DOHH2 (cell line): ENCODE results near the gene TBKBP1.
A peak's percentile ranks its signal among the peaks of the same experiment; 100 is the strongest.

Experiments used
- H3F3A ChIP-seq: fragments of 200-600 bp; sonication (generic), shearing (Covaris generic); 2 replicates; pipeline ENCODE4 v1.6.0; 2016; ENCODE audit warnings: antibody characterized with exemption, mild to moderate bottlenecking; ENCODE audit not compliant: control insufficient read depth, insufficient read depth
- H3K27ac ChIP-seq: fragments of 200-600 bp; sonication (generic); 2 replicates; pipeline ENCODE4 v1.5.1; 2014; ENCODE audit warnings: low read depth, mild to moderate bottlenecking, low read length, moderate library complexity
- H3K27me3 ChIP-seq: fragments of 200-600 bp; sonication (generic); 2 replicates; pipeline ENCODE4 v1.6.1; 2014; ENCODE audit warnings: mild to moderate bottlenecking, low read length, mixed read lengths; ENCODE audit not compliant: control insufficient read depth
- H3K36me3 ChIP-seq: fragments of 200-600 bp; sonication (generic); 2 replicates; pipeline ENCODE4 v1.6.1; 2014; ENCODE audit warnings: mild to moderate bottlenecking, low read length, moderate library complexity, mixed read lengths; ENCODE audit not compliant: control insufficient read depth
- H3K4me1 ChIP-seq: fragments of 200-600 bp; sonication (generic); 2 replicates; pipeline ENCODE4 v1.6.1; 2014; ENCODE audit warnings: mild to moderate bottlenecking, low read length, mixed read lengths; ENCODE audit not compliant: control insufficient read depth
- H3K4me2 ChIP-seq: fragments of 200-600 bp; sonication (generic); 2 replicates; pipeline ENCODE4 v1.6.0; 2014; ENCODE audit warnings: mild to moderate bottlenecking, low read length, moderate library complexity
- H3K4me3 ChIP-seq: fragments of 200-600 bp; sonication (generic); 2 replicates; pipeline ENCODE4 v1.5.1; 2014; ENCODE audit warnings: mild to moderate bottlenecking, low read length, mixed read lengths
- H3K79me2 ChIP-seq: fragments of 200-600 bp; sonication (generic); 2 replicates; pipeline ENCODE4 v1.6.1; 2014; ENCODE audit warnings: mild to moderate bottlenecking, low read length, mixed read lengths; ENCODE audit not compliant: control insufficient read depth
- H3K9me2 ChIP-seq: fragments of 200-600 bp; sonication (generic); replicated peaks from 2 replicates; pipeline ENCODE4 v1.6.1; 2014; ENCODE audit warnings: mild to moderate bottlenecking, low read length, mixed read lengths; ENCODE audit not compliant: control insufficient read depth
- H3K9me3 ChIP-seq: fragments of 200-600 bp; sonication (generic); 2 replicates; pipeline ENCODE4 v1.6.1; 2014; ENCODE audit warnings: antibody characterized with exemption, low read length, mixed read lengths; ENCODE audit not compliant: control insufficient read depth, insufficient read depth
- H4K20me1 ChIP-seq: fragments of 200-600 bp; sonication (generic); 2 replicates; pipeline ENCODE4 v1.6.0; 2014; ENCODE audit warnings: low read depth, mild to moderate bottlenecking, antibody characterized with exemption, low read length, moderate library complexity; ENCODE audit not compliant: control insufficient read depth, insufficient read depth
- EZH2phosphoT487 ChIP-seq: fragments of 200-600 bp; sonication (generic); IDR thresholded peaks from 2 replicates; pipeline ENCODE4 v1.6.1; 2017; ENCODE audit warnings: borderline replicate concordance, mild to moderate bottlenecking, antibody characterized with exemption, low read length, moderate library complexity, mixed read lengths
- TF ChIP-seq, protein P1 (sequence below): fragments of 200-600 bp; sonication (generic); IDR thresholded peaks from one replicate; pipeline ENCODE4 v1.5.1; 2014; ENCODE audit warnings: antibody characterized with exemption, mild to moderate bottlenecking, low read depth, low read length; ENCODE audit not compliant: poor library complexity, severe bottlenecking

TBKBP1 gene

DNA sequence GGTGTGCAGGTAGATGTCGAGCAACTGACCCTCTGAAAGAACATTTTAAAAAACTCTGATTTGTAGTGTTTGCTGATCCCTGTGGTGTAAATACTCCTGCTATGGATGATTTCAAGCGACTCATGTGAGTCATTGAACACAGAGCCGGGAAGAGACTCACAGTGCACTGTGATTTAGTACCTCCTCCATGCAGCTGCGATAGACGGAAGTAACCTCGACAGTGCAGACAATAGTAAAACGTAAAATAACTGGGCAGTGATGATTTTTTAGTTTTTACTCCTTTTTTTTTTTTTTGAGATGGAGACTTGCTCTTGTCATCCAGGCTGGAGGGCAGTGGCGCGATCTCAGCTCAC is 47.8 kb downstream of the TBKBP1 start:
- H3F3A ChIP-seq, result no peaks in the 10 kb centered on the region
- H3K4me1 ChIP-seq, result no peaks in the 10 kb centered on the region
- TF ChIP-seq, protein P1, sequence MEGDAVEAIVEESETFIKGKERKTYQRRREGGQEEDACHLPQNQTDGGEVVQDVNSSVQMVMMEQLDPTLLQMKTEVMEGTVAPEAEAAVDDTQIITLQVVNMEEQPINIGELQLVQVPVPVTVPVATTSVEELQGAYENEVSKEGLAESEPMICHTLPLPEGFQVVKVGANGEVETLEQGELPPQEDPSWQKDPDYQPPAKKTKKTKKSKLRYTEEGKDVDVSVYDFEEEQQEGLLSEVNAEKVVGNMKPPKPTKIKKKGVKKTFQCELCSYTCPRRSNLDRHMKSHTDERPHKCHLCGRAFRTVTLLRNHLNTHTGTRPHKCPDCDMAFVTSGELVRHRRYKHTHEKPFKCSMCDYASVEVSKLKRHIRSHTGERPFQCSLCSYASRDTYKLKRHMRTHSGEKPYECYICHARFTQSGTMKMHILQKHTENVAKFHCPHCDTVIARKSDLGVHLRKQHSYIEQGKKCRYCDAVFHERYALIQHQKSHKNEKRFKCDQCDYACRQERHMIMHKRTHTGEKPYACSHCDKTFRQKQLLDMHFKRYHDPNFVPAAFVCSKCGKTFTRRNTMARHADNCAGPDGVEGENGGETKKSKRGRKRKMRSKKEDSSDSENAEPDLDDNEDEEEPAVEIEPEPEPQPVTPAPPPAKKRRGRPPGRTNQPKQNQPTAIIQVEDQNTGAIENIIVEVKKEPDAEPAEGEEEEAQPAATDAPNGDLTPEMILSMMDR, result no peak
- TF ChIP-seq EZH2phosphoT487, result no peak
- no peaks in the 10 kb centered on the region for H3K9me2 ChIP-seq
- H3K4me2 ChIP-seq, result no peak overlapping the region
- H4K20me1 ChIP-seq, result no peaks in the 10 kb centered on the region
- peaks cover 39% of the 10 kb centered on the region for H3K27me3 ChIP-seq
- no peak overlapping the region for H3K4me3 ChIP-seq
- H3K36me3 ChIP-seq, result no peaks in the 10 kb centered on the region
- no peak overlapping the region for H3K27ac ChIP-seq
- H3K79me2 ChIP-seq, result no peaks in the 10 kb centered on the region
- H3K9me3 ChIP-seq, result no peaks in the 10 kb centered on the region

DNA sequence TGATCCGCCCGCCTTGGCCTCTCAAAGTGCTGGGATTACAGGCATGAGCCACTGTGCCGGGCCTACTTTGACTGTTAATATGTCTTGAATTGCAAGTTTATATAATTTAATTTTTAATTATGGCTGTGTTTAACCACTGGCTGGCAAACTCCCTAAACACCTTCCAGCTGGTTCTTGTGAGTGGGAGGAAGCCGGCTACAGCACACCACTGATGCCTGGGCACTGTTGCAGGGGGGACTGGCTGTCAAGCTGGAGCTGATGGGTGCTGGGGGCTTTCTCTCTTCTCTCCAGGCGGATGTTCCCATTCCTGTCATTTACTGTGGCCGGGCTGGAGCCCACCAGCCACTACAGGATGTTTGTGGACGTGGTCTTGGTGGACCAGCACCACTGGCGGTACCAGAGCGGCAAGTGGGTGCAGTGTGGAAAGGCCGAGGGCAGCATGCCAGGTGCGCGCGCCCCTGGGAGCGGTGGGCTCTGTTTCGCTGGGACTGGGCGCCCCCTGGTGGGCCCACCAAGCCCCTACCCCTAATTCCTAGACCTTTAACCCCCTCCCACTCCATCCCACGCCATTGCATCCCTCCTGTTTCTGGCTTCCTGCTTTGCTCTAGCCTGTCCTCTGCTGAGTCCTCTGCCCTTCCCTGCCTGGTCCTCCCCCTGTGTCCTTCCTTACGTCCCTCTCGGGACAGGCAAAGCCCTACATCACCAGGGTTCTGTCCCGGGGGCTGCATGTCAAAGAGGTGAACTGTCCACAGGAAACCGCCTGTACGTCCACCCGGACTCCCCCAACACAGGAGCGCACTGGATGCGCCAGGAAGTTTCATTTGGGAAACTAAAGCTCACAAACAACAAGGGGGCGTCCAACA is 48.6 kb downstream of the TBKBP1 start:
- Histone ChIP-seq H4K20me1 (no peaks in the 10 kb centered on the region), H3F3A (no peaks in the 10 kb centered on the region), H3K27ac (no peak overlapping the region), H3K36me3 (no peaks in the 10 kb centered on the region), H3K4me3 (no peak overlapping the region), H3K9me3 (no peaks in the 10 kb centered on the region), H3K9me2 (no peaks in the 10 kb centered on the region), H3K27me3 (peaks cover 39% of the 10 kb centered on the region), H3K4me2 (no peak overlapping the region), H3K79me2 (no peaks in the 10 kb centered on the region), H3K4me1 (no peaks in the 10 kb centered on the region)
- TF ChIP-seq EZH2phosphoT487, result no peak
- TF ChIP-seq, protein P1, result peak; percentile 67

DNA sequence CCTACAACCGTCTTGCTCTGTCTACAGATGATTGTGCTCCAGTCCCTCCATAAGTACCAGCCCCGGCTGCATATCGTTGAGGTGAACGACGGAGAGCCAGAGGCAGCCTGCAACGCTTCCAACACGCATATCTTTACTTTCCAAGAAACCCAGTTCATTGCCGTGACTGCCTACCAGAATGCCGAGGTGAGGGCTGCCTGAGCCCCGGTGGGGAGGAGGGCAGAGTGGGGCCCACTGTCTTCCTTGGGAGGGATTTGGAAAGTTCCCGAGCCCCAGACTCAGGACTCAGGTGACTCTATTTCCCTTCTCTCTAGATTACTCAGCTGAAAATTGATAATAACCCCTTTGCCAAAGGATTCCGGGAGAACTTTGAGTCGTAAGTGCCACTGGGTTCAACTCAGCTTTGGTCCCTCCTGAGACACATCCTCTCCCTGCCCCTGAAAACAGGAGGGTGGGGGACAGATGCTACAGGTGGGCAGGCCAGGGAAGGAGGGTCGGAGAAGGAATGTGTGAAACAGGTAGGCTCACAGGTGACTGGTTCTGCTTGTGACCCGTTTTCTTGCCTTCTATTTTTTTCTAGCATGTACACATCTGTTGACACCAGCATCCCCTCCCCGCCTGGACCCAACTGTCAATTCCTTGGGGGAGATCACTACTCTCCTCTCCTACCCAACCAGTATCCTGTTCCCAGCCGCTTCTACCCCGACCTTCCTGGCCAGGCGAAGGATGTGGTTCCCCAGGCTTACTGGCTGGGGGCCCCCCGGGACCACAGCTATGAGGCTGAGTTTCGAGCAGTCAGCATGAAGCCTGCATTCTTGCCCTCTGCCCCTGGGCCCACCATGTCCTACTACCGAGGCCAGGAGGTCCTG is 50.4 kb downstream of the TBKBP1 start:
- no peaks in the 10 kb centered on the region for H3K79me2 ChIP-seq
- H3K9me2 ChIP-seq, result no peaks in the 10 kb centered on the region
- H3K4me3 ChIP-seq, result no peak overlapping the region
- no peaks in the 10 kb centered on the region for H4K20me1 ChIP-seq
- no peaks in the 10 kb centered on the region for H3F3A ChIP-seq
- H3K36me3 ChIP-seq, result no peaks in the 10 kb centered on the region
- H3K4me2 ChIP-seq, result no peak overlapping the region
- no peak overlapping the region for H3K27ac ChIP-seq
- TF ChIP-seq, protein P1, result no peak
- TF ChIP-seq EZH2phosphoT487, result peak; percentile 77; the same call in 1 of the 2 replicates
- H3K4me1 ChIP-seq, result peaks cover 8% of the 10 kb centered on the region
- no peaks in the 10 kb centered on the region for H3K9me3 ChIP-seq
- H3K27me3 ChIP-seq, result peaks cover 41% of the 10 kb centered on the region
